Osteoblast (primary cell): ENCODE data around the gene BPTF. TPM values are rescaled to one million over a fixed set of nuclear protein-coding genes. Genes with fewer than 3 reads are reported as not detected.
"Not testable (repeated sequence)": the region's sequence is repeated elsewhere in the genome, so short reads cannot be mapped to it uniquely, and the experiment has no call there.

Experiments
- DNase-seq: peaks from one replicate; pipeline ENCODE4 v3.0.0; 2011; ENCODE audit warnings: low spot score, mixed read lengths; ENCODE audit not compliant: insufficient read length; ENCODE audit errors: missing footprints
- H2AFZ ChIP-seq: 2 replicates; pipeline ENCODE4 v1.6.0; 2011; ENCODE audit warnings: mild to moderate bottlenecking, low read length
- H3K27ac ChIP-seq: 2 replicates; pipeline ENCODE4 v1.5.1; 2011; ENCODE audit warnings: mild to moderate bottlenecking, low read depth, low read length, moderate library complexity
- H3K27me3 ChIP-seq: 2 replicates; pipeline ENCODE4 v1.6.0; 2012; ENCODE audit warnings: mild to moderate bottlenecking, control low read depth, inconsistent platforms, low read length, moderate library complexity; ENCODE audit not compliant: insufficient read depth
- H3K36me3 ChIP-seq: 2 replicates; pipeline ENCODE4 v1.5.1; 2011; ENCODE audit warnings: mild to moderate bottlenecking, low read length, control low read depth, moderate library complexity; ENCODE audit not compliant: insufficient read depth
- H3K4me1 ChIP-seq: 2 replicates; pipeline ENCODE4 v1.5.1; 2011; ENCODE audit warnings: mild to moderate bottlenecking, low read length, control low read depth, moderate library complexity; ENCODE audit not compliant: insufficient read depth
- H3K4me2 ChIP-seq: 2 replicates; pipeline ENCODE4 v1.6.0; 2011; ENCODE audit warnings: mild to moderate bottlenecking, low read length; ENCODE audit not compliant: insufficient read depth
- H3K4me3 ChIP-seq: fragments of 200-600 bp; sonication (generic); 3 replicates; pipeline ENCODE4 v1.5.1; 2012; ENCODE audit warnings: mild to moderate bottlenecking, low read length, inconsistent platforms; ENCODE audit not compliant: insufficient read depth
- H3K79me2 ChIP-seq: 2 replicates; pipeline ENCODE4 v1.6.0; 2012; ENCODE audit warnings: mild to moderate bottlenecking, low read length, control low read depth, inconsistent platforms; ENCODE audit not compliant: insufficient read depth
- H3K9me3 ChIP-seq: 2 replicates; pipeline ENCODE4 v1.5.1; 2011; ENCODE audit warnings: low read depth, low read length, control low read depth
- H4K20me1 ChIP-seq: 2 replicates; pipeline ENCODE4 v1.6.0; 2012; ENCODE audit warnings: mild to moderate bottlenecking, low read length, control low read depth; ENCODE audit not compliant: insufficient read depth
- CTCF ChIP-seq: IDR thresholded peaks from 2 replicates; pipeline ENCODE4 v1.5.1; 2011; ENCODE audit warnings: mild to moderate bottlenecking, low read depth, low read length, moderate library complexity; ENCODE audit errors: extremely low read depth
- total RNA-seq: library from RNA; depleted of rRNA; stranded (reverse); fragments of >200 nt; gene quantifications from 2 replicates; pipeline ENCODE4 v1.2.3, GENCODE V29; 2012

The BPTF gene
- total RNA-seq, 1 donor = 59.7 TPM

GRCh38 chr17:67994817-67995569, 169.7 kb downstream of the BPTF start:
- Histone ChIP-seq H4K20me1 (peaks cover 6% of the 10 kb centered on the region), H3K27ac (peak overlapping the region; percentile 79), H3K79me2 (no peaks in the 10 kb centered on the region), H3K4me3 (peak overlapping the region; percentile 76), H3K4me1 (peaks cover 20% of the 10 kb centered on the region), H2AFZ (no peak overlapping the region), H3K36me3 (no peaks in the 10 kb centered on the region), H3K4me2 (peak overlapping the region; percentile 99), H3K9me3 (no peaks in the 10 kb centered on the region), H3K27me3 (no peaks in the 10 kb centered on the region)
- DNase-seq = peak; percentile 96
- TF ChIP-seq CTCF = no peak

- no peaks in the 10 kb centered on the region for H3K27me3 ChIP-seq
- no peaks in the 10 kb centered on the region for H3K79me2 ChIP-seq
- H3K36me3 ChIP-seq = no peaks in the 10 kb centered on the region
- peak overlapping the region; percentile 76 for H3K4me3 ChIP-seq
- no peak for TF ChIP-seq CTCF
- peak overlapping the region; percentile 99 for H3K4me2 ChIP-seq
- peak overlapping the region; percentile 79 for H3K27ac ChIP-seq
- peaks cover 6% of the 10 kb centered on the region for H4K20me1 ChIP-seq
- H3K9me3 ChIP-seq = no peaks in the 10 kb centered on the region
- H3K4me1 ChIP-seq = peaks cover 20% of the 10 kb centered on the region
- peak overlapping the region; percentile 85 for H2AFZ ChIP-seq
- peak; percentile 75 for DNase-seq
These were observed 170.4 kb downstream of the BPTF start for GRCh38 chr17:67995570-67996263.

- DNase-seq = peak; percentile 77
- peak within 1 kb of the TSS; percentile 99 for H3K4me2 ChIP-seq
- H3K27ac ChIP-seq = peak within 1 kb of the TSS; percentile 79
- peak within 1 kb of the TSS; percentile 85 for H2AFZ ChIP-seq
- not testable (repeated sequence) for H3K27me3 ChIP-seq, H3K79me2 ChIP-seq, H3K9me3 ChIP-seq, H3K36me3 ChIP-seq, H4K20me1 ChIP-seq
- H3K4me1 ChIP-seq = peaks cover 20% of the 10 kb centered on the region
- peak within 1 kb of the TSS; percentile 76 for H3K4me3 ChIP-seq
These were observed 171.2 kb downstream of the BPTF start, which contains the start of gene C17orf58 for GRCh38 chr17:67996301-67997171. TSS of gene C17orf58 (minus strand) at chr17:67996469. CDS start at chr17:67996198, 271 bp downstream.

GRCh38 chr17:67998466-67998865, 173.2 kb downstream of the BPTF start:
- no peak for TF ChIP-seq CTCF
- no peaks in the 10 kb centered on the region for H3K79me2 ChIP-seq
- peaks cover 6% of the 10 kb centered on the region for H4K20me1 ChIP-seq
- H3K4me1 ChIP-seq = peaks cover 14% of the 10 kb centered on the region
- H3K4me2 ChIP-seq = no peak overlapping the region
- H3K27ac ChIP-seq = no peak overlapping the region
- DNase-seq = no peak
- no peak overlapping the region for H3K4me3 ChIP-seq
- H2AFZ ChIP-seq = no peak overlapping the region
- no peaks in the 10 kb centered on the region for H3K9me3 ChIP-seq
- no peaks in the 10 kb centered on the region for H3K27me3 ChIP-seq
- no peaks in the 10 kb centered on the region for H3K36me3 ChIP-seq
